Heart right ventricle (tissue), 16 donors: ENCODE measurements around the gene FXYD3. TPM values are rescaled to one million over a fixed set of nuclear protein-coding genes. Genes with fewer than 3 reads are reported as not detected.

ENCODE experiments used
- ATAC-seq, 8 donors: fragments of 200-7000 bp; cut with Tn5 transposase; one replicate each; pipeline ENCODE4 v1.9.1; 2020; ENCODE audit warnings: mild to moderate bottlenecking in 8 of 8, moderate library complexity in 8 of 8, moderate number of reproducible peaks in 1 of 8
- DNase-seq, 2 donors: peaks; one replicate each; pipeline ENCODE4 v3.0.0-alpha.2; 2020
- H3K27ac ChIP-seq, 10 donors: fragments of 200-600 bp; sonication (generic) in 2 of 10; one replicate each; pipeline versions ENCODE4 v1.5.0 to v1.8.0; 2020 to 2022; ENCODE audit warnings: mild to moderate bottlenecking in 3 of 10
- H3K27me3 ChIP-seq, 7 donors: fragments of 200-600 bp; one replicate each; pipeline ENCODE4 v1.8.0; 2021 to 2022; ENCODE audit warnings: mild to moderate bottlenecking in 2 of 7
- H3K36me3 ChIP-seq, 9 donors: fragments of 200-600 bp; sonication (generic) in 1 of 9; one replicate each; pipeline versions ENCODE4 v1.5.0 to v1.8.0; 2020 to 2022; ENCODE audit warnings: mild to moderate bottlenecking in 2 of 9
- H3K4me1 ChIP-seq, 9 donors: fragments of 200-600 bp; sonication (generic) in 1 of 9; one replicate each; pipeline versions ENCODE4 v1.5.0 to v1.8.0; 2020 to 2022; ENCODE audit warnings: mild to moderate bottlenecking in 4 of 9
- H3K4me3 ChIP-seq, 10 donors: fragments of 200-600 bp; sonication (generic) in 2 of 10; one replicate each; pipeline versions ENCODE4 v1.5.0 to v1.8.0; 2020 to 2022; ENCODE audit warnings: mild to moderate bottlenecking in 7 of 10, moderate library complexity in 2 of 10
- H3K9me3 ChIP-seq, 11 donors: fragments of 200-600 bp in 10 of 11; sonication (generic) in 2 of 11; one replicate each; pipeline versions ENCODE4 v1.5.0 to v1.8.0; 2013 to 2022; ENCODE audit warnings: mild to moderate bottlenecking in 2 of 11, control low read depth in 1 of 11, moderate library complexity in 1 of 11
- CTCF ChIP-seq, 9 donors: fragments of 200-600 bp; sonication (generic) in 2 of 9; IDR thresholded peaks; one replicate each; pipeline versions ENCODE4 v1.5.0 to v1.8.0; 2021 to 2022; ENCODE audit warnings: antibody characterized with exemption in 9 of 9, mild to moderate bottlenecking in 5 of 9, moderate library complexity in 1 of 9
- WGBS, 2 donors: extraction: QIAGEN DNeasy Blood & Tissue Kit; methylation state at CpG; one replicate each; pipeline ENCODE4 v1.1.7; 2013; ENCODE audit warnings: inconsistent platforms in 1 of 2; 5-methylcytosine and 5-hydroxymethylcytosine counted together
- intact Hi-C, 10 donors: fragments of 100-400 bp; cut with DNase I; formaldehyde crosslinking; loops; one replicate each; pipeline versions ENCODE4 v1.11.1 to v1.14.2; 2022
- polyA plus RNA-seq, 2 donors: library from polyadenylated mRNA; stranded (reverse); fragments of 200-250 nt; gene quantifications; one replicate each; pipeline ENCODE4 v1.2.3, GENCODE V29; 2013
- total RNA-seq, 10 donors: library from RNA; stranded (reverse); fragmentation: NEBNext Ultra II Directional in 3 of 10; extraction: Animal tissue kit (Norgen Biotek cat#: 25700) in 3 of 10; gene quantifications; one replicate each; pipeline versions ENCODE4 v1.2.1 to v1.2.4, GENCODE V29; 2021 to 2023
- donor health status: Arrhythmogenic right ventricular cardiomyopathy.
- donor health status: ischemic (EF 13 %, LVEDD 7.1; RV severe dilation, severe dysfunction).
- donor health status: healthy with polysubstance abuse.
- donor health status: DM: no; HTN: yes; CAD: no.
- donor health status: DM: no; HTN: no; CAD: no.
- donor health status: ischemic (EF 25% LVEDD 6.9; RV normal size, moderate dysfunction).
- donor health status: ischemic (EF 25% LVEDD 5.7; RV mildly dilated, moderate dysfunction).
- donor health status: healthy.
- donor health status: DM: yes; HTN: yes; CAD: no.
- donor health status: Ischemic cardiomyopathy.
- donor health status: ischemic (EF 35%, LVEDD 5.7; RV mildly dilated, moderate dysfunction).
- donor health status: nonischemic (EF 11% LVEDD 7.7; RV severe dilation, severe dysfunction).
- donor health status: DM: yes; HTN: yes; CAD: no.
- donor health status: PGD.
- donor health status: ischemic (EF 29% LVEDD 5.4; RV normal size, mild dysfunction).
- donor health status: nonischemic (EF 23%, LVEDD 6.1; RV moderate dilation, normal function).

The FXYD3 gene
- total and polyA plus RNA-seq, 12 donors: 0.51 to 2.7 (median 0.78) TPM; not detected in 3

GRCh38 chr19:35112995-35113688 lies 2.5 kb upstream of the FXYD3 start:
- peaks cover 4 to 13% (median 12%) of the 10 kb centered on the region in 9 donors for H3K4me1 ChIP-seq
- no peak for ATAC-seq
- no peaks in the 10 kb centered on the region for H3K36me3 ChIP-seq
- WGBS, 2 donors: 87 to 91% methylated on average over 15 of the region's 15 CpGs
- H3K4me3 ChIP-seq: no peak overlapping the region
- no peaks in the 10 kb centered on the region for H3K9me3 ChIP-seq
- no peak for TF ChIP-seq CTCF (IDR thresholded peaks at IDR 0.05)
- peaks cover 0 to 3% (median 0%) of the 10 kb centered on the region in 7 donors for H3K27me3 ChIP-seq
- H3K27ac ChIP-seq: no peak overlapping the region
- DNase-seq: no peak
- intact Hi-C loops: no loop called here

GRCh38 chr19:35114353-35115176 lies 1.1 kb upstream of the FXYD3 start:
- intact Hi-C loops: loop anchor here in 4 of 10 donors (1.0 to 2.0 kb wide), 3 partner anchors 20 to 23 kb away; partner anchors contain the start of gene LGI4 (in 3 of the 4)
- peak overlapping the region in 2 of 10 donors; percentile 0 to 4 for H3K27ac ChIP-seq

GRCh38 chr19:35116072-35116801 lies 614 bp downstream of the FXYD3 start:
- H3K27me3 ChIP-seq: no peaks in the 10 kb centered on the region
- ATAC-seq (no peak), DNase-seq (no peak)
- intact Hi-C loops: no loop called here
- peaks cover 4 to 28% (median 12%) of the 10 kb centered on the region in 9 donors for H3K4me1 ChIP-seq
- no peaks in the 10 kb centered on the region for H3K36me3 ChIP-seq
- H3K27ac ChIP-seq: peak overlapping the region in 1 of 10 donors; percentile 10
- TF ChIP-seq CTCF (IDR thresholded peaks at IDR 0.05): no peak
- WGBS, 2 donors: 85 to 86% methylated on average over 13 of the region's 13 CpGs
- no peaks in the 10 kb centered on the region for H3K9me3 ChIP-seq
- no peak overlapping the region for H3K4me3 ChIP-seq

More at GRCh38 chr19:35114353-35115176, 1.1 kb upstream of the FXYD3 start:
- no peaks in the 10 kb centered on the region for H3K9me3 ChIP-seq
- H3K4me1 ChIP-seq: peaks cover 4 to 21% (median 12%) of the 10 kb centered on the region in 9 donors
- H3K27me3 ChIP-seq: peaks cover 0 to 3% (median 0%) of the 10 kb centered on the region in 7 donors
- H3K4me3 ChIP-seq: peak overlapping the region in 9 of 10 donors; percentile 12 to 45 (median 36)
- peak; percentile 74 to 85 (median 78) for ATAC-seq
- 8 to 9% methylated on average over 23 of the region's 23 CpGs for WGBS, 2 donors
- peak; percentile 63 to 79 for DNase-seq
- no peaks in the 10 kb centered on the region for H3K36me3 ChIP-seq
- TF ChIP-seq CTCF (IDR thresholded peaks at IDR 0.05): peak; percentile 95 to 99 (median 97)

GRCh38 chr19:35117116-35117515 lies 1.5 kb downstream of the FXYD3 start:
- ATAC-seq (no peak), DNase-seq (no peak)
- TF ChIP-seq CTCF (IDR thresholded peaks at IDR 0.05): no peak
- H3K36me3 ChIP-seq: no peaks in the 10 kb centered on the region
- intact Hi-C loops: no loop called here
- H3K4me1 ChIP-seq: peaks cover 4 to 30% (median 12%) of the 10 kb centered on the region in 9 donors
- H3K27ac ChIP-seq: no peak overlapping the region
- H3K4me3 ChIP-seq: no peak overlapping the region
- 58 to 63% methylated on average over 8 of the region's 8 CpGs for WGBS, 2 donors
- H3K9me3 ChIP-seq: no peaks in the 10 kb centered on the region
- no peaks in the 10 kb centered on the region for H3K27me3 ChIP-seq
